Activated T-cell treated with anti-CD3 and anti-CD28 coated beads, Interleukin-2, amount 50 U/mL, for 4 hours (primary cell): ENCODE data around the gene FBXW7. TPM values are rescaled to one million over a fixed set of nuclear protein-coding genes. Genes with fewer than 3 reads are reported as not detected.

Experiments
- ATAC-seq, 2 donors: fragments of 200-7000 bp; cut with Tn5 transposase; one replicate each; pipeline ENCODE4 v1.10.0; 2021
- DNase-seq: peaks from one replicate; pipeline ENCODE4 v3.0.0-alpha.2; 2020
- H3K27me3 Mint-ChIP-seq: one replicate; pipeline ENCODE4 v1.8.0; 2021; ENCODE audit warnings: low read depth, mixed read lengths
- H3K36me3 Mint-ChIP-seq: one replicate; pipeline ENCODE4 v1.8.0; 2022; ENCODE audit warnings: mixed read lengths; ENCODE audit not compliant: insufficient read depth
- H3K4me1 Mint-ChIP-seq: one replicate; pipeline ENCODE4 v1.8.0; 2021; ENCODE audit warnings: low read depth, mixed read lengths
- H3K4me3 Mint-ChIP-seq: one replicate; pipeline ENCODE4 v1.8.0; 2021; ENCODE audit warnings: mild to moderate bottlenecking, moderate library complexity, mixed read lengths
- H3K9me3 Mint-ChIP-seq: one replicate; pipeline ENCODE4 v1.8.0; 2021; ENCODE audit warnings: mixed read lengths
- total RNA-seq, 3 donors: library from RNA; stranded (reverse); gene quantifications; one replicate each; pipeline ENCODE4 v1.2.1, GENCODE V29; 2021

Gene FBXW7
- total RNA-seq, 3 donors from 2014 or later = 38.8 to 41.4 (median 39.1) TPM

GRCh38 chr4:152277333-152277732 lies 258.6 kb downstream of the FBXW7 start:
- Mint-ChIP-seq H3K27me3 (peaks cover 1% of the 10 kb centered on the region), H3K4me1 (peaks cover 18% of the 10 kb centered on the region)

GRCh38 chr4:152273343-152273742 lies 262.5 kb downstream of the FBXW7 start:
- H3K36me3 Mint-ChIP-seq = no peaks in the 10 kb centered on the region
- H3K4me1 Mint-ChIP-seq = peaks cover 2% of the 10 kb centered on the region
- H3K9me3 Mint-ChIP-seq = no peaks in the 10 kb centered on the region
- no peak for ATAC-seq
- H3K27me3 Mint-ChIP-seq = no peaks in the 10 kb centered on the region
- H3K4me3 Mint-ChIP-seq = no peak overlapping the region
- DNase-seq = no peak

More at GRCh38 chr4:152277333-152277732, 258.6 kb downstream of the FBXW7 start:
- Mint-ChIP-seq H3K36me3 (no peaks in the 10 kb centered on the region), H3K4me3 (no peak overlapping the region), H3K9me3 (no peaks in the 10 kb centered on the region)
- no peak for ATAC-seq
- no peak for DNase-seq

Other genes with a start within 250 kb of the FBXW7 start
- gene TMEM154, start 143.9 kb upstream of the FBXW7 start, total RNA-seq = 1 to 10 TPM; 5.6 to 6.2 (median 6.0) TPM
- under 1 TPM; 0.28 to 0.38 (median 0.32) TPM for gene TIGD4, start 243.6 kb upstream of the FBXW7 start, total RNA-seq
- 10 to 100 TPM in 2 of 3 donors, 1 to 10 TPM in 1; 9.8 to 11.7 (median 10.7) TPM for gene ARFIP1, start 243.9 kb upstream of the FBXW7 start, total RNA-seq